GM19397 (cell line): ENCODE results near the gene PLEKHA7.
"Not testable (repeated sequence)": the region's sequence is repeated elsewhere in the genome, so short reads cannot be mapped to it uniquely, and the experiment has no call there.

Experiments
- ATAC-seq: cut with Tn5 transposase; IDR thresholded peaks from one replicate; pipeline ENCODE4 v1.9.1; 2021; ENCODE audit warnings: mild to moderate bottlenecking, moderate library complexity; ENCODE audit not compliant: unreplicated experiment

Gene PLEKHA7

DNA sequence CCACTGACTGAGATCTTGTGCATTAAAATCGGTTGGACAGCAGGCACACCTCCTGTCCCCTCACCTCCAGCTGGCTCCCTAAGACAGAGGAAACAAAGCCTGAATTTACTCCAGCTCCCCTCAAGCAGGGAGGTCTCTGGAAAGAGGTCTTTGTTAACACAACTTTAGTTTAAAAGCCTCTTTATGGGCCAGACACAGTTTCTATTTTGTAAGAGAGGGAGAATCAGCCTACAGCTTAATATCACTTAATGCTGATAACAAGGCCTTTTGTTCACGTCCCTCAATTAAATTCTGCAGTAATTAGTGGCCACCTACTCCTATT is 36.3 kb downstream of the PLEKHA7 start:
- ATAC-seq: no peak

- no peak for ATAC-seq
Observed at GRCh38 chr11:16977136-16977993, 36.8 kb downstream of the PLEKHA7 start.

DNA sequence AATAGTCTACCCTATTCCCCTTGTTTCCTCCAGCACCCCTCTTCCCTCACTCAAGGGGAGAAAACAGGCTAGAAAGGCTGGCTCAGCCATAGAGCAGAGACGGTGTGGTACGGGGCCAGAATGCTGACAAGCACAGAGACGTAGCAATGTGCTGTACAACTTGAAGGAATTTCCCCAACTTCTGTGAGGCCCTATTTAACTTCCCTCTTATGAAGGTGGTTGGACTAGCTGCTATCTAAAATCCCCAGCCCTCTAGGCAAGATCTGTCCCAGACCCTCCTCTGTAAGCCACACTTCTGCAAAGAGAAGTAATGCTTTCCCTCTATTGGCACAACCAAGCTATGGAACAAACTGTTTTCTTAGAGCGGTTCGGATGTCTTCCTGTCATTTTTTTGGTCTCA is 37.8 kb downstream of the PLEKHA7 start:
- no peak for ATAC-seq

- ATAC-seq: no peak
Observed at GRCh38 chr11:16975906-16976305, 38.3 kb downstream of the PLEKHA7 start.

GRCh38 chr11:16973338-16973964 is 40.8 kb downstream of the PLEKHA7 start:
- no peak for ATAC-seq

GRCh38 chr11:16969010-16969999 is 44.9 kb downstream of the PLEKHA7 start:
- ATAC-seq: no peak

DNA sequence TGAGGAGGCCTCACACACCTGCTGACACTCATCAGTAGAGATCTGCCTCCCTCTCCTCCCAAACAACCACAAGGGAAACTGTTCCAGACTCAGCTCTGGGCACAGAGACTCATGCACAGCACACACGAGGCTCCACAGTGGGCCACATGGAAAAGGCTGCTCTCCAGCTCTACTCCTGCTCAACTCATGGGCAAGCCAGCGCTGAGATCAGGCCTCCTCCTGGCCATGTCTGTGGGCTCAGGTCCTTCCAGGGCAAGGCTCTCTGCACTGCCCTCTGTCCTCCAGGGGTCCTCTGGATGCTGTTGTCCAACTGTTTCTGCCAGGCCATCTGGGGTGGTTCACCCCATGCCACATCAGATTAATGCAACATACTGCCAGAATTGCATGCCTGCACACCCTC is 46.0 kb downstream of the PLEKHA7 start:
- no peak for ATAC-seq

GRCh38 chr11:16966930-16967671 is 47.1 kb downstream of the PLEKHA7 start:
- no peak for ATAC-seq

GRCh38 chr11:16964501-16964900 is 49.7 kb downstream of the PLEKHA7 start:
- ATAC-seq: no peak

GRCh38 chr11:16963316-16963876 is 50.8 kb downstream of the PLEKHA7 start:
- no peak for ATAC-seq

- not testable (repeated sequence) for ATAC-seq
Observed at GRCh38 chr11:16962589-16962988, 51.6 kb downstream of the PLEKHA7 start.

GRCh38 chr11:16962146-16962545 is 52.1 kb downstream of the PLEKHA7 start:
- no peak for ATAC-seq

GRCh38 chr11:16960250-16960649 is 54.0 kb downstream of the PLEKHA7 start:
- no peak for ATAC-seq

GRCh38 chr11:16959602-16960001 is 54.6 kb downstream of the PLEKHA7 start:
- no peak for ATAC-seq

GRCh38 chr11:16958833-16959232 is 55.4 kb downstream of the PLEKHA7 start:
- ATAC-seq: no peak

- ATAC-seq: no peak
Observed at GRCh38 chr11:16956538-16957153, 57.6 kb downstream of the PLEKHA7 start.

- ATAC-seq: no peak
Observed at GRCh38 chr11:16953663-16954062, 60.6 kb downstream of the PLEKHA7 start.

DNA sequence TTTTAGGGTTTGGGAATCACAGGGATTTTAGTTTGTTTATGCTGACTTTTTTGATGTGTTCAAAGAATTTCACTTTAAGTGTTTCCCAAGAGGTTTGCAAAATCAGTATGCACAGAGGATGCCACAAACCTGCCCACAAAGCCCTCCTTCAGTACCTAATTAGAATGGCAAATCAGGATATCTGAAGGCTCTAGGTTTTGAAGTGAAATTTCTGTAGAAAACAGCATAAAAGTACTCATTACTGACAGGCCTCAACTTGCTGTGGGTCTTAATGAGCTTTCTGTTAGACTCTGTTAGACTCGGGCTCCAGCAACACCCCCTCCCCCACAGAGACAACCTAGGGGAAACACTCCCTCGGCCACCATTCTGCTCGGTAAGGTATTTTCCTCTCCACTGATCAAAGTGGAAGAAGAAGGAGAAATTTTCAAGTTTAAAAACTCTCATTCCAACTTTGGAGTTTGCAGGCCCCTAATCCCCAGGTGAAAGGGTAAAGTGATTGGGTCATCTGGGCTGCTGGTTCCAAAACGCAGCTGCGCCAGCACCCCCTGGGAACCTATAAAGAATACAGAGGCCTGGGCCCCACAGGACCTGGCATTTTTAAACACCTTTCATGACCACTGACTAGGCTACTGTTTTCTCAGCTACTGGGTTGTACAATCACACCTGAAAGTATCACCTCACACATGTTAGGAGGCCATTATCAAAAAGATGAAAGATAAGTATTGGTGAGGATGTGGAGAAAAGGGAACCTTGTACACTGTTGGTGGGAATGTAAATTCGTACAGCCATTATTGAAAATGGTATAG is 67.5 kb downstream of the PLEKHA7 start:
- peak; percentile 51 for ATAC-seq
